Measurements from ENCODE around the gene UNC13C.

The UNC13C gene

GRCh38 chr15:54659646-54660045 lies 681.4 kb downstream of the UNC13C start:
- H3K36me3 ChIP-seq (ENCODE audit: control insufficient read depth, low read length): no peaks in the 10 kb centered on the region
- H3K4me2 ChIP-seq (ENCODE audit: low read length): no peak overlapping the region
- H3K9me3 ChIP-seq (ENCODE audit: control insufficient read depth, insufficient read depth, low read length): no peaks in the 10 kb centered on the region
- TF ChIP-seq CTCF (IDR thresholded peaks at IDR 0.05; ENCODE audit: low read depth, low read length, poor library complexity, severe bottlenecking) (no peak), EZH2phosphoT487 (IDR thresholded peaks at IDR 0.05; ENCODE audit: borderline replicate concordance, low read length) (no peak)
- no peaks in the 10 kb centered on the region for H3K9me2 ChIP-seq (replicated peaks; ENCODE audit: control insufficient read depth, low read length)
- no peaks in the 10 kb centered on the region for H3K27me3 ChIP-seq (ENCODE audit: control insufficient read depth, low read length)
- H3F3A ChIP-seq (ENCODE audit: control insufficient read depth, insufficient read depth): no peaks in the 10 kb centered on the region
- no peak overlapping the region for H3K27ac ChIP-seq (ENCODE audit: low read depth, low read length)
- H3K79me2 ChIP-seq (ENCODE audit: control insufficient read depth, low read length): no peaks in the 10 kb centered on the region
- H3K4me1 ChIP-seq (ENCODE audit: control insufficient read depth, low read length): no peaks in the 10 kb centered on the region
- H4K20me1 ChIP-seq (ENCODE audit: control insufficient read depth, insufficient read depth, low read depth, low read length): no peaks in the 10 kb centered on the region
- H3K4me3 ChIP-seq (ENCODE audit: low read length): no peak overlapping the region

- Histone ChIP-seq H3K4me1 (ENCODE audit: control insufficient read depth, low read length) (no peaks in the 10 kb centered on the region), H3K27me3 (ENCODE audit: control insufficient read depth, low read length) (no peaks in the 10 kb centered on the region), H3K79me2 (ENCODE audit: control insufficient read depth, low read length) (no peaks in the 10 kb centered on the region), H3K4me3 (ENCODE audit: low read length) (no peak overlapping the region), H4K20me1 (ENCODE audit: control insufficient read depth, insufficient read depth, low read depth, low read length) (no peaks in the 10 kb centered on the region), H3F3A (ENCODE audit: control insufficient read depth, insufficient read depth) (no peaks in the 10 kb centered on the region), H3K27ac (ENCODE audit: low read depth, low read length) (no peak overlapping the region), H3K9me2 (replicated peaks; ENCODE audit: control insufficient read depth, low read length) (no peaks in the 10 kb centered on the region), H3K36me3 (ENCODE audit: control insufficient read depth, low read length) (no peaks in the 10 kb centered on the region), H3K4me2 (ENCODE audit: low read length) (no peak overlapping the region), H3K9me3 (ENCODE audit: control insufficient read depth, insufficient read depth, low read length) (no peaks in the 10 kb centered on the region)
- TF ChIP-seq CTCF (IDR thresholded peaks at IDR 0.05; ENCODE audit: low read depth, low read length, poor library complexity, severe bottlenecking) (no peak), EZH2phosphoT487 (IDR thresholded peaks at IDR 0.05; ENCODE audit: borderline replicate concordance, low read length) (no peak)
These were observed 682.1 kb downstream of the UNC13C start for GRCh38 chr15:54660356-54660755.

GRCh38 chr15:54675241-54675640 lies 697.0 kb downstream of the UNC13C start:
- H3K79me2 ChIP-seq (ENCODE audit: control insufficient read depth, low read length): no peaks in the 10 kb centered on the region

More at GRCh38 chr15:54675241-54675640, 697.0 kb downstream of the UNC13C start:
- Histone ChIP-seq H4K20me1 (ENCODE audit: control insufficient read depth, insufficient read depth, low read depth, low read length) (no peaks in the 10 kb centered on the region), H3K4me1 (ENCODE audit: control insufficient read depth, low read length) (no peaks in the 10 kb centered on the region), H3K27ac (ENCODE audit: low read depth, low read length) (no peak overlapping the region), H3K27me3 (ENCODE audit: control insufficient read depth, low read length) (no peaks in the 10 kb centered on the region), H3K4me2 (ENCODE audit: low read length) (no peak overlapping the region), H3K9me3 (ENCODE audit: control insufficient read depth, insufficient read depth, low read length) (no peaks in the 10 kb centered on the region), H3K4me3 (ENCODE audit: low read length) (no peak overlapping the region), H3K36me3 (ENCODE audit: control insufficient read depth, low read length) (no peaks in the 10 kb centered on the region), H3F3A (ENCODE audit: control insufficient read depth, insufficient read depth) (no peaks in the 10 kb centered on the region), H3K9me2 (replicated peaks; ENCODE audit: control insufficient read depth, low read length) (no peaks in the 10 kb centered on the region)
- TF ChIP-seq EZH2phosphoT487 (IDR thresholded peaks at IDR 0.05; ENCODE audit: borderline replicate concordance, low read length) (no peak), CTCF (IDR thresholded peaks at IDR 0.05; ENCODE audit: low read depth, low read length, poor library complexity, severe bottlenecking) (no peak)
